ENCODE data around the gene BCHE. TPM values are rescaled to one million over a fixed set of nuclear protein-coding genes. Genes with fewer than 3 reads are reported as not detected.
A peak's percentile ranks its signal among the peaks of the same experiment; 100 is the strongest.

Gene BCHE
- total and polyA plus RNA-seq, 2 donors from 2014 or later: 1.4 to 2.8 TPM

DNA sequence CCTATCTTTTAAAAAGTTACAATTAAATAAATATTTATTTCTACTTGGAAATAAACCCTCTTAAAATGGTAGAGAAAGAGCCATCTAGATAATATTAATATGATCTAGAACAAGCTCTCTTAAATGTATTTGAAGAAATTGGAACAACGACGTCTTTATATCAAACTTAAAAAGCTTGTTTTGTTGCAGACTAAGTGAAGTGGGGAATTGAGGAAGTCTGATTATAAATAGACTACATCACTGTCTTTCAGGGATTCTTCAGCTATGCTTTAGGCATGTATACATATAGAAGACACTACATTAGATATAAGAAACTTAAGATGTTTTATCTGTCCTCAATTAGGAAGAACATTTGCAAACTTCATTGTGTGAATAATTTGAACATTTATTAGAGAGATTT is 1.8 kb downstream of the BCHE start:
- Histone ChIP-seq H3K27me3 (ENCODE audit: control insufficient read depth, insufficient read depth, low read length) (no peaks in the 10 kb centered on the region), H3K9me3 (ENCODE audit: control insufficient read depth in 2 of 3, insufficient read depth in 1 of 3, low read length in 3 of 3) (no peaks in the 10 kb centered on the region), H3K27ac (ENCODE audit: low read depth in 2 of 2, low read length in 2 of 2) (no peak overlapping the region), H3K4me1 (ENCODE audit: control insufficient read depth in 2 of 3, insufficient read depth in 2 of 3, low read depth in 1 of 3, low read length in 3 of 3) (no peaks in the 10 kb centered on the region), H3K36me3 (ENCODE audit: control insufficient read depth in 2 of 3, insufficient read depth in 3 of 3, low read length in 3 of 3) (no peaks in the 10 kb centered on the region), H3K9ac (ENCODE audit: low read length in 3 of 3) (no peak overlapping the region), H3K4me3 (ENCODE audit: low read length in 3 of 3) (no peak overlapping the region)
- intact Hi-C loops (cut with DNase I): no loop called here
- FAIRE-seq (no peak), DNase-seq (no peak)
- TF ChIP-seq CTCF (IDR thresholded peaks at IDR 0.05; ENCODE audit: borderline replicate concordance, extremely low read depth, insufficient read depth): no peak

GRCh38 chr3:165830746-165831145 is 6.5 kb downstream of the BCHE start:
- no peaks in the 10 kb centered on the region for H3K36me3 ChIP-seq (ENCODE audit: control insufficient read depth in 2 of 3, insufficient read depth in 3 of 3, low read length in 3 of 3)
- H3K4me1 ChIP-seq (ENCODE audit: control insufficient read depth in 2 of 3, insufficient read depth in 2 of 3, low read depth in 1 of 3, low read length in 3 of 3): no peaks in the 10 kb centered on the region
- no peaks in the 10 kb centered on the region for H3K9me3 ChIP-seq (ENCODE audit: control insufficient read depth in 2 of 3, insufficient read depth in 1 of 3, low read length in 3 of 3)
- no peak overlapping the region for H3K4me3 ChIP-seq (ENCODE audit: low read length in 3 of 3)
- DNase-seq (no peak), FAIRE-seq (no peak)
- TF ChIP-seq CTCF (IDR thresholded peaks at IDR 0.05; ENCODE audit: borderline replicate concordance, extremely low read depth, insufficient read depth): no peak
- no peaks in the 10 kb centered on the region for H3K27me3 ChIP-seq (ENCODE audit: control insufficient read depth, insufficient read depth, low read length)
- no peak overlapping the region for H3K27ac ChIP-seq (ENCODE audit: low read depth in 2 of 2, low read length in 2 of 2)
- intact Hi-C loops (cut with DNase I): no loop called here
- H3K9ac ChIP-seq (ENCODE audit: low read length in 3 of 3): no peak overlapping the region

DNA sequence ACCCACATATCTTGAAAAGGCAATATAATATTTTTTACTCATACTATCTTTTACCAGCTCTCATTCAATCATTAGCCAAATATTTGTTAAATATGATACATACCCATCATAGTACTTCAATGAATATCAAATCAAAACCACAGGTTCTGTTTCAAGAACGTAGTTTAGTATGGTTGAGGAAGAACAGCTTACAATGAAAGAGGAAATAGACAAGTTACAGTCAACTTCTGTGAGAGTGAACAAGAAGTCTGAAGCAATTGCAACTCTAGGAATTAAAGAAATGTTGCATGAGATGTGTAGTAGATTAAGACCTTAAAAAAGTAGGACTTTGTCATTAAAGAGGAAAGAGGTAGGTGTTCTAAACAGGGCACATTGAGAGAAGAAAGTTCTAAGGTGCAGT is 9.3 kb downstream of the BCHE start:
- DNase-seq (no peak), FAIRE-seq (no peak)
- Histone ChIP-seq H3K9me3 (ENCODE audit: control insufficient read depth in 2 of 3, insufficient read depth in 1 of 3, low read length in 3 of 3) (no peaks in the 10 kb centered on the region), H3K36me3 (ENCODE audit: control insufficient read depth in 2 of 3, insufficient read depth in 3 of 3, low read length in 3 of 3) (no peaks in the 10 kb centered on the region), H3K4me1 (ENCODE audit: control insufficient read depth in 2 of 3, insufficient read depth in 2 of 3, low read depth in 1 of 3, low read length in 3 of 3) (no peaks in the 10 kb centered on the region), H3K4me3 (ENCODE audit: low read length in 3 of 3) (no peak overlapping the region), H3K9ac (ENCODE audit: low read length in 3 of 3) (no peak overlapping the region), H3K27ac (ENCODE audit: low read depth in 2 of 2, low read length in 2 of 2) (no peak overlapping the region), H3K27me3 (ENCODE audit: control insufficient read depth, insufficient read depth, low read length) (no peaks in the 10 kb centered on the region)
- intact Hi-C loops (cut with DNase I): no loop called here
- no peak for TF ChIP-seq CTCF (IDR thresholded peaks at IDR 0.05; ENCODE audit: borderline replicate concordance, extremely low read depth, insufficient read depth)

DNA sequence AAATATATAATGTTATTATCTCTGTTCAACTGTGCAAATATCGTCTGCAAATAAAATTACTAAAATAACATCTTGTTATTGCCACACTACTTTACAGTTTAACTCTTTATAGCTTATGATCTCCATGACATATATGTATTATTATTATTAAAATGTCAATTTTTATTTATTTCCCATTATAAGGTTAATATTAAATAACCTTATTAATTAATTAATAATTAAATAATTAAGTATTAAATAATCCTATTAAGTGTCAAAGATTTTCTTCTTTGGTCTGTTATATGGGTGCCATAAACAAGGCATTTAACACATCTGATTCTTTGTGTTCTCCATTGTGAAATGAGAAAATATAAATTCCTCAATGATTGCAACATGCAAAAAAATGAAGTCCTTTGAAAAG is 10.0 kb downstream of the BCHE start:
- FAIRE-seq (peak; percentile 85), DNase-seq (no peak)
- Histone ChIP-seq H3K36me3 (ENCODE audit: control insufficient read depth in 2 of 3, insufficient read depth in 3 of 3, low read length in 3 of 3) (no peaks in the 10 kb centered on the region), H3K27me3 (ENCODE audit: control insufficient read depth, insufficient read depth, low read length) (no peaks in the 10 kb centered on the region), H3K4me1 (ENCODE audit: control insufficient read depth in 2 of 3, insufficient read depth in 2 of 3, low read depth in 1 of 3, low read length in 3 of 3) (no peaks in the 10 kb centered on the region), H3K27ac (ENCODE audit: low read depth in 2 of 2, low read length in 2 of 2) (no peak overlapping the region), H3K4me3 (ENCODE audit: low read length in 3 of 3) (no peak overlapping the region), H3K9me3 (ENCODE audit: control insufficient read depth in 2 of 3, insufficient read depth in 1 of 3, low read length in 3 of 3) (no peaks in the 10 kb centered on the region), H3K9ac (ENCODE audit: low read length in 3 of 3) (no peak overlapping the region)
- no peak for TF ChIP-seq CTCF (IDR thresholded peaks at IDR 0.05; ENCODE audit: borderline replicate concordance, extremely low read depth, insufficient read depth)
- intact Hi-C loops (cut with DNase I): no loop called here
